HepG2 (cell line): ENCODE measurements around the gene NINJ2. TPM values are rescaled to one million over a fixed set of nuclear protein-coding genes. Genes with fewer than 3 reads are reported as not detected.
A peak's percentile ranks its signal among the peaks of the same experiment; 100 is the strongest.

Experiments used
- AGO2 ChIP-seq: fragments of 200-400 bp; formaldehyde crosslinking; optimal IDR thresholded peaks from 2 replicates; pipeline ENCODE3; 2017; ENCODE audit warnings: mild to moderate bottlenecking, low read depth, low read length, moderate library complexity
- ELF3 ChIP-seq: IDR thresholded peaks from 2 replicates; pipeline ENCODE4 v1.6.1; 2016; ENCODE audit warnings: missing genetic modification reagents, missing compliant biosample characterization
- FOXK1 ChIP-seq: sonication (generic); formaldehyde crosslinking; IDR thresholded peaks from 2 replicates; pipeline ENCODE4 v1.4.0; 2020; ENCODE audit warnings: low read depth, missing genetic modification reagents, borderline replicate concordance
- MAF1 ChIP-seq: sonication (generic); formaldehyde crosslinking; IDR thresholded peaks from 2 replicates; pipeline ENCODE4 v1.5.0; 2020; ENCODE audit warnings: missing genetic modification reagents, borderline replicate concordance
- NONO ChIP-seq, 2 experiments: fragments of 450-650 bp in 1 of 2; sonication (generic) in 1 of 2; formaldehyde crosslinking in 1 of 2; IDR thresholded peaks in 1 of 2; conservative IDR thresholded peaks in 1 of 2; 2 replicates each; pipeline versions ENCODE4 v1.6.1 to v1.8.0; 2017 to 2022; ENCODE audit warnings: mild to moderate bottlenecking in 1 of 2, missing genetic modification reagents in 1 of 2, moderate library complexity in 1 of 2
- ZFX ChIP-seq: sonication (generic); formaldehyde crosslinking; IDR thresholded peaks from 2 replicates; pipeline ENCODE4 v1.4.0; 2020; ENCODE audit warnings: mild to moderate bottlenecking, low read depth, missing genetic modification reagents, moderate library complexity
- ZNF224 ChIP-seq: sonication (generic); formaldehyde crosslinking; IDR thresholded peaks from 2 replicates; pipeline ENCODE4 v1.5.0; 2020; ENCODE audit warnings: mild to moderate bottlenecking, missing genetic modification reagents
- polyA plus RNA-seq, 8 experiments: library from polyadenylated mRNA; depleted of rRNA in 3 of 8; stranded (reverse) in 7 of 8; unstranded in 1 of 8; fragments of >200 nt; fragmentation: Illumina TruSeq in 4 of 8; extraction: Trizol in 4 of 8; gene quantifications; 2 replicates each; pipeline versions ENCODE4 v1.2.1 to v1.2.3, GENCODE V29; 2011 to 2016; ENCODE audit warnings: low read depth in 4 of 8, missing spikeins in 1 of 8, mixed read lengths in 1 of 8; ENCODE audit not compliant: insufficient read depth in 1 of 8
- total RNA-seq, 5 experiments: library from RNA; depleted of rRNA; stranded (reverse); fragments of >200 nt; fragmentation: Illumina TruSeq; extraction: Trizol; gene quantifications; 2 replicates each; pipeline ENCODE4 v1.2.3, GENCODE V29; 2016; ENCODE audit warnings: low read depth in 1 of 5
- TF ChIP-seq, protein P1 (sequence below): sonication (generic); formaldehyde crosslinking; IDR thresholded peaks from 2 replicates; pipeline ENCODE4 v1.8.0; 2022; ENCODE audit warnings: missing genetic modification reagents, mild to moderate bottlenecking, moderate library complexity, borderline replicate concordance
- TF ChIP-seq, protein P2 (sequence below): sonication (generic); formaldehyde crosslinking; conservative IDR thresholded peaks from 2 replicates; pipeline ENCODE4 v1.5.0; 2020; ENCODE audit warnings: missing genetic modification reagents
- TF ChIP-seq, protein P3 (sequence below): sonication (generic); formaldehyde crosslinking; IDR thresholded peaks from 2 replicates; pipeline ENCODE4 v1.4.0; 2020; ENCODE audit warnings: mild to moderate bottlenecking, missing genetic modification reagents
- TF ChIP-seq, protein P4 (sequence below): fragments of 450-650 bp; IDR thresholded peaks from 2 replicates; pipeline ENCODE4 v1.6.1; 2016

Gene NINJ2
- total and polyA plus RNA-seq, 2 of the 13 experiments (the other 11 are each of a cell fraction or from before 2014, with no cell fraction given): 0.62 to 3.8 TPM

DNA sequence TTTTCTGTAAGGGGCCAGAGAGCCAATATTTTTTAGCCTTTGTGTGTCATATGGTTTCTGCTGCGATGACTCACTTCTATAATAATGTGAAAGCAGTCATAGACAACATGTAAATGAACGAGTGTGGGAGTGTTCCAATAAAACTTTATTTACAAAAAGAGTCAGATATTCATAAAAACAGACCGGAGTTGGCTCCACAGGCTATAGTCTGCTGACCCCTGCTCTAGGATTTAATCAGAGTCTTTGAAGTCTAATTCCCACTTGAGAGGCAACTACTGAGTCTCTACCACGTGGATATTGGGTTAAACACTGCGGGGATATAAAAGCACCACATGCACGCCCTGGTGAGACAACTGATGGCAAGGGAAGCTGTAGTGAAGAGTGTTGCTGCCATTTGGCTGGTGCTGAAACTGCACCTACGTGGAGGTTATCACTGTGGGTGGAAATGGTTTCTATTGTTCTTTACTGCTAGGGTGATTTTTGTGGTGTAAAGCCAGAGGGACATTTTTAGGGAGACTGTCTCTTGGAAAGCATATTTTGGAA is 3.6 kb upstream of the NINJ2 start (continued):
- TF ChIP-seq, protein P1, sequence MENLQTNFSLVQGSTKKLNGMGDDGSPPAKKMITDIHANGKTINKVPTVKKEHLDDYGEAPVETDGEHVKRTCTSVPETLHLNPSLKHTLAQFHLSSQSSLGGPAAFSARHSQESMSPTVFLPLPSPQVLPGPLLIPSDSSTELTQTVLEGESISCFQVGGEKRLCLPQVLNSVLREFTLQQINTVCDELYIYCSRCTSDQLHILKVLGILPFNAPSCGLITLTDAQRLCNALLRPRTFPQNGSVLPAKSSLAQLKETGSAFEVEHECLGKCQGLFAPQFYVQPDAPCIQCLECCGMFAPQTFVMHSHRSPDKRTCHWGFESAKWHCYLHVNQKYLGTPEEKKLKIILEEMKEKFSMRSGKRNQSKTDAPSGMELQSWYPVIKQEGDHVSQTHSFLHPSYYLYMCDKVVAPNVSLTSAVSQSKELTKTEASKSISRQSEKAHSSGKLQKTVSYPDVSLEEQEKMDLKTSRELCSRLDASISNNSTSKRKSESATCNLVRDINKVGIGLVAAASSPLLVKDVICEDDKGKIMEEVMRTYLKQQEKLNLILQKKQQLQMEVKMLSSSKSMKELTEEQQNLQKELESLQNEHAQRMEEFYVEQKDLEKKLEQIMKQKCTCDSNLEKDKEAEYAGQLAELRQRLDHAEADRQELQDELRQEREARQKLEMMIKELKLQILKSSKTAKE (CRISPR knock-in tag): no peak
- TF ChIP-seq, protein P2, sequence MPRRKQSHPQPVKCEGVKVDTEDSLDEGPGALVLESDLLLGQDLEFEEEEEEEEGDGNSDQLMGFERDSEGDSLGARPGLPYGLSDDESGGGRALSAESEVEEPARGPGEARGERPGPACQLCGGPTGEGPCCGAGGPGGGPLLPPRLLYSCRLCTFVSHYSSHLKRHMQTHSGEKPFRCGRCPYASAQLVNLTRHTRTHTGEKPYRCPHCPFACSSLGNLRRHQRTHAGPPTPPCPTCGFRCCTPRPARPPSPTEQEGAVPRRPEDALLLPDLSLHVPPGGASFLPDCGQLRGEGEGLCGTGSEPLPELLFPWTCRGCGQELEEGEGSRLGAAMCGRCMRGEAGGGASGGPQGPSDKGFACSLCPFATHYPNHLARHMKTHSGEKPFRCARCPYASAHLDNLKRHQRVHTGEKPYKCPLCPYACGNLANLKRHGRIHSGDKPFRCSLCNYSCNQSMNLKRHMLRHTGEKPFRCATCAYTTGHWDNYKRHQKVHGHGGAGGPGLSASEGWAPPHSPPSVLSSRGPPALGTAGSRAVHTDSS (CRISPR knock-in tag): no peak
- no peak for TF ChIP-seq ELF3 (CRISPR knock-in tag)
- TF ChIP-seq FOXK1 (CRISPR knock-in tag): no peak
- no peak for TF ChIP-seq MAF1 (CRISPR knock-in tag)
- no peak for TF ChIP-seq NONO (IDR thresholded peaks at IDR 0.05)
- no peak for TF ChIP-seq NONO (CRISPR knock-in tag; conservative IDR thresholded peaks at IDR 0.05)
- no peak for TF ChIP-seq ZNF224 (CRISPR knock-in tag)
- TF ChIP-seq, protein P3, sequence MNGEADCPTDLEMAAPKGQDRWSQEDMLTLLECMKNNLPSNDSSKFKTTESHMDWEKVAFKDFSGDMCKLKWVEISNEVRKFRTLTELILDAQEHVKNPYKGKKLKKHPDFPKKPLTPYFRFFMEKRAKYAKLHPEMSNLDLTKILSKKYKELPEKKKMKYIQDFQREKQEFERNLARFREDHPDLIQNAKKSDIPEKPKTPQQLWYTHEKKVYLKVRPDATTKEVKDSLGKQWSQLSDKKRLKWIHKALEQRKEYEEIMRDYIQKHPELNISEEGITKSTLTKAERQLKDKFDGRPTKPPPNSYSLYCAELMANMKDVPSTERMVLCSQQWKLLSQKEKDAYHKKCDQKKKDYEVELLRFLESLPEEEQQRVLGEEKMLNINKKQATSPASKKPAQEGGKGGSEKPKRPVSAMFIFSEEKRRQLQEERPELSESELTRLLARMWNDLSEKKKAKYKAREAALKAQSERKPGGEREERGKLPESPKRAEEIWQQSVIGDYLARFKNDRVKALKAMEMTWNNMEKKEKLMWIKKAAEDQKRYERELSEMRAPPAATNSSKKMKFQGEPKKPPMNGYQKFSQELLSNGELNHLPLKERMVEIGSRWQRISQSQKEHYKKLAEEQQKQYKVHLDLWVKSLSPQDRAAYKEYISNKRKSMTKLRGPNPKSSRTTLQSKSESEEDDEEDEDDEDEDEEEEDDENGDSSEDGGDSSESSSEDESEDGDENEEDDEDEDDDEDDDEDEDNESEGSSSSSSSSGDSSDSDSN (CRISPR knock-in tag): no peak
- no peak for TF ChIP-seq ZFX (CRISPR knock-in tag)
- TF ChIP-seq AGO2: no peak
- TF ChIP-seq, protein P4, sequence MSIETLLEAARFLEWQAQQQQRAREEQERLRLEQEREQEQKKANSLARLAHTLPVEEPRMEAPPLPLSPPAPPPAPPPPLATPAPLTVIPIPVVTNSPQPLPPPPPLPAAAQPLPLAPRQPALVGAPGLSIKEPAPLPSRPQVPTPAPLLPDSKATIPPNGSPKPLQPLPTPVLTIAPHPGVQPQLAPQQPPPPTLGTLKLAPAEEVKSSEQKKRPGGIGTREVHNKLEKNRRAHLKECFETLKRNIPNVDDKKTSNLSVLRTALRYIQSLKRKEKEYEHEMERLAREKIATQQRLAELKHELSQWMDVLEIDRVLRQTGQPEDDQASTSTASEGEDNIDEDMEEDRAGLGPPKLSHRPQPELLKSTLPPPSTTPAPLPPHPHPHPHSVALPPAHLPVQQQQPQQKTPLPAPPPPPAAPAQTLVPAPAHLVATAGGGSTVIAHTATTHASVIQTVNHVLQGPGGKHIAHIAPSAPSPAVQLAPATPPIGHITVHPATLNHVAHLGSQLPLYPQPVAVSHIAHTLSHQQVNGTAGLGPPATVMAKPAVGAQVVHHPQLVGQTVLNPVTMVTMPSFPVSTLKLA: peak; percentile 81
